Liver (tissue), 3 donors: ENCODE data around the gene ARID5A.

Experiments
- EGR1 ChIP-seq, 2 donors: IDR thresholded peaks; 2 replicates each; pipeline ENCODE4 v1.6.1; 2016 to 2018; ENCODE audit warnings: antibody characterized with exemption in 2 of 2, low read depth in 2 of 2
- HNF4G ChIP-seq: IDR thresholded peaks from 2 replicates; pipeline ENCODE4 v1.6.1; 2016; ENCODE audit warnings: antibody characterized with exemption
- JUND ChIP-seq, 2 donors: IDR thresholded peaks; 2 replicates each; pipeline ENCODE4 v1.6.1; 2016; ENCODE audit warnings: antibody characterized with exemption in 2 of 2
- RAD21 ChIP-seq, 2 donors: IDR thresholded peaks; 2 replicates each; pipeline ENCODE4 v1.6.1; 2016; ENCODE audit warnings: antibody characterized with exemption in 2 of 2, mild to moderate bottlenecking in 2 of 2
- SP1 ChIP-seq: IDR thresholded peaks from 2 replicates; pipeline ENCODE4 v1.6.1; 2018; ENCODE audit warnings: antibody characterized with exemption, mild to moderate bottlenecking
- TAF1 ChIP-seq: conservative IDR thresholded peaks from 2 replicates; pipeline ENCODE4 v1.6.1; 2016; ENCODE audit warnings: antibody characterized with exemption, mild to moderate bottlenecking
- TF ChIP-seq, protein P1 (sequence below): fragments of 150-350 bp; IDR thresholded peaks from 2 replicates; pipeline ENCODE4 v1.5.1; 2017; ENCODE audit warnings: improper control_type of control experiment, low read depth, low read length; ENCODE audit not compliant: missing input control
- TF ChIP-seq, protein P2 (sequence below): IDR thresholded peaks from 2 replicates; pipeline ENCODE4 v1.6.1; 2016; ENCODE audit warnings: antibody characterized with exemption, mild to moderate bottlenecking
- TF ChIP-seq, protein P3 (sequence below): IDR thresholded peaks from 2 replicates; pipeline ENCODE4 v1.6.1; 2016; ENCODE audit warnings: antibody characterized with exemption
- TF ChIP-seq, protein P4 (sequence below): IDR thresholded peaks from 2 replicates; pipeline ENCODE4 v1.6.1; 2016; ENCODE audit warnings: antibody characterized with exemption
- TF ChIP-seq, protein P5 (sequence below): IDR thresholded peaks from 2 replicates; pipeline ENCODE4 v1.6.1; 2016; ENCODE audit warnings: antibody characterized with exemption
- donor health status: healthy.
- donor health status: healthy.

DNA sequence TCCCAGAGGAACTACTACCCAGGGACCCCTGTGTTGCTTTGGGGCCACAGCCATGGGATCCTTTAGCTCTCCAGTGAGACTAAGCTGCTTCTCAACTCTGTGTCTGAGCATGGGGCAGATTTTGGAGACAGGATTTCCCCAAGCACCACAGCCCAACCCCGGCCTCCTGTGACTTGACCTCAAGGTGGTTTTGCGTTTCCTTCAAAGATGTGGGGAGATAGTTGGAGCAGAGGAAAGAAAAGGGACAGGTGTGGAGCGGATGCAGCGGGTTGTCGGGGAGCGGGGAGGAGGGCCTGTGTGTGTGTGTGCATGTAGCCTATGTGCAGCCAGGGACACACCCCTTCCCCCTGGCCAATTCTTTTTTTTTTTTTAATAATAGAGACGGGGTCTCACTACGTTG lies 10.2 kb downstream of the ARID5A start:
- no peak for TF ChIP-seq SP1
- TF ChIP-seq JUND (IDR thresholded peaks at IDR 0.05): no peak
- TF ChIP-seq, protein P1, sequence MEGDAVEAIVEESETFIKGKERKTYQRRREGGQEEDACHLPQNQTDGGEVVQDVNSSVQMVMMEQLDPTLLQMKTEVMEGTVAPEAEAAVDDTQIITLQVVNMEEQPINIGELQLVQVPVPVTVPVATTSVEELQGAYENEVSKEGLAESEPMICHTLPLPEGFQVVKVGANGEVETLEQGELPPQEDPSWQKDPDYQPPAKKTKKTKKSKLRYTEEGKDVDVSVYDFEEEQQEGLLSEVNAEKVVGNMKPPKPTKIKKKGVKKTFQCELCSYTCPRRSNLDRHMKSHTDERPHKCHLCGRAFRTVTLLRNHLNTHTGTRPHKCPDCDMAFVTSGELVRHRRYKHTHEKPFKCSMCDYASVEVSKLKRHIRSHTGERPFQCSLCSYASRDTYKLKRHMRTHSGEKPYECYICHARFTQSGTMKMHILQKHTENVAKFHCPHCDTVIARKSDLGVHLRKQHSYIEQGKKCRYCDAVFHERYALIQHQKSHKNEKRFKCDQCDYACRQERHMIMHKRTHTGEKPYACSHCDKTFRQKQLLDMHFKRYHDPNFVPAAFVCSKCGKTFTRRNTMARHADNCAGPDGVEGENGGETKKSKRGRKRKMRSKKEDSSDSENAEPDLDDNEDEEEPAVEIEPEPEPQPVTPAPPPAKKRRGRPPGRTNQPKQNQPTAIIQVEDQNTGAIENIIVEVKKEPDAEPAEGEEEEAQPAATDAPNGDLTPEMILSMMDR: no peak
- TF ChIP-seq HNF4G: no peak
- no peak for TF ChIP-seq EGR1 (IDR thresholded peaks at IDR 0.05; ENCODE audit: low read depth in 2 of 2)
- TF ChIP-seq RAD21 (IDR thresholded peaks at IDR 0.05): no peak
- TF ChIP-seq, protein P2, sequence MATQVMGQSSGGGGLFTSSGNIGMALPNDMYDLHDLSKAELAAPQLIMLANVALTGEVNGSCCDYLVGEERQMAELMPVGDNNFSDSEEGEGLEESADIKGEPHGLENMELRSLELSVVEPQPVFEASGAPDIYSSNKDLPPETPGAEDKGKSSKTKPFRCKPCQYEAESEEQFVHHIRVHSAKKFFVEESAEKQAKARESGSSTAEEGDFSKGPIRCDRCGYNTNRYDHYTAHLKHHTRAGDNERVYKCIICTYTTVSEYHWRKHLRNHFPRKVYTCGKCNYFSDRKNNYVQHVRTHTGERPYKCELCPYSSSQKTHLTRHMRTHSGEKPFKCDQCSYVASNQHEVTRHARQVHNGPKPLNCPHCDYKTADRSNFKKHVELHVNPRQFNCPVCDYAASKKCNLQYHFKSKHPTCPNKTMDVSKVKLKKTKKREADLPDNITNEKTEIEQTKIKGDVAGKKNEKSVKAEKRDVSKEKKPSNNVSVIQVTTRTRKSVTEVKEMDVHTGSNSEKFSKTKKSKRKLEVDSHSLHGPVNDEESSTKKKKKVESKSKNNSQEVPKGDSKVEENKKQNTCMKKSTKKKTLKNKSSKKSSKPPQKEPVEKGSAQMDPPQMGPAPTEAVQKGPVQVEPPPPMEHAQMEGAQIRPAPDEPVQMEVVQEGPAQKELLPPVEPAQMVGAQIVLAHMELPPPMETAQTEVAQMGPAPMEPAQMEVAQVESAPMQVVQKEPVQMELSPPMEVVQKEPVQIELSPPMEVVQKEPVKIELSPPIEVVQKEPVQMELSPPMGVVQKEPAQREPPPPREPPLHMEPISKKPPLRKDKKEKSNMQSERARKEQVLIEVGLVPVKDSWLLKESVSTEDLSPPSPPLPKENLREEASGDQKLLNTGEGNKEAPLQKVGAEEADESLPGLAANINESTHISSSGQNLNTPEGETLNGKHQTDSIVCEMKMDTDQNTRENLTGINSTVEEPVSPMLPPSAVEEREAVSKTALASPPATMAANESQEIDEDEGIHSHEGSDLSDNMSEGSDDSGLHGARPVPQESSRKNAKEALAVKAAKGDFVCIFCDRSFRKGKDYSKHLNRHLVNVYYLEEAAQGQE: no peak
- no peak for TF ChIP-seq TAF1
- TF ChIP-seq, protein P3, sequence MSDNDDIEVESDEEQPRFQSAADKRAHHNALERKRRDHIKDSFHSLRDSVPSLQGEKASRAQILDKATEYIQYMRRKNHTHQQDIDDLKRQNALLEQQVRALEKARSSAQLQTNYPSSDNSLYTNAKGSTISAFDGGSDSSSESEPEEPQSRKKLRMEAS: no peak
- TF ChIP-seq, protein P4, sequence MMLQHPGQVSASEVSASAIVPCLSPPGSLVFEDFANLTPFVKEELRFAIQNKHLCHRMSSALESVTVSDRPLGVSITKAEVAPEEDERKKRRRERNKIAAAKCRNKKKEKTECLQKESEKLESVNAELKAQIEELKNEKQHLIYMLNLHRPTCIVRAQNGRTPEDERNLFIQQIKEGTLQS: no peak
- TF ChIP-seq, protein P5, sequence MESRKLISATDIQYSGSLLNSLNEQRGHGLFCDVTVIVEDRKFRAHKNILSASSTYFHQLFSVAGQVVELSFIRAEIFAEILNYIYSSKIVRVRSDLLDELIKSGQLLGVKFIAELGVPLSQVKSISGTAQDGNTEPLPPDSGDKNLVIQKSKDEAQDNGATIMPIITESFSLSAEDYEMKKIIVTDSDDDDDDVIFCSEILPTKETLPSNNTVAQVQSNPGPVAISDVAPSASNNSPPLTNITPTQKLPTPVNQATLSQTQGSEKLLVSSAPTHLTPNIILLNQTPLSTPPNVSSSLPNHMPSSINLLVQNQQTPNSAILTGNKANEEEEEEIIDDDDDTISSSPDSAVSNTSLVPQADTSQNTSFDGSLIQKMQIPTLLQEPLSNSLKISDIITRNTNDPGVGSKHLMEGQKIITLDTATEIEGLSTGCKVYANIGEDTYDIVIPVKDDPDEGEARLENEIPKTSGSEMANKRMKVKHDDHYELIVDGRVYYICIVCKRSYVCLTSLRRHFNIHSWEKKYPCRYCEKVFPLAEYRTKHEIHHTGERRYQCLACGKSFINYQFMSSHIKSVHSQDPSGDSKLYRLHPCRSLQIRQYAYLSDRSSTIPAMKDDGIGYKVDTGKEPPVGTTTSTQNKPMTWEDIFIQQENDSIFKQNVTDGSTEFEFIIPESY: no peak
